ENCODE results near the gene CAMK2D.

- TF ChIP-seq CTCF (conservative IDR thresholded peaks at IDR 0.05; ENCODE audit: low read depth, low read length) (no peak), EZH2 (IDR thresholded peaks at IDR 0.05; ENCODE audit: low read length, unreplicated experiment) (no peak)
Measured at GRCh38 chr4:113646442-113646822, 115.1 kb downstream of the CAMK2D start.
